Activated T-helper 17 cell treated with anti-CD3 and anti-CD28 coated beads, Interleukin-2, amount 50 U/mL, for 72 hours (primary cell): ENCODE data around the gene NMD3. TPM values are rescaled to one million over a fixed set of nuclear protein-coding genes. Genes with fewer than 3 reads are reported as not detected.

Experiments used
- ATAC-seq: fragments of 150-1000 bp; cut with Tn5 transposase; replicated peaks from 2 replicates; pipeline ENCODE4 v1.10.0; 2021; ENCODE audit warnings: mild to moderate bottlenecking, moderate library complexity
- H3K27ac Mint-ChIP-seq: one replicate; pipeline ENCODE4 v1.8.0; 2022; ENCODE audit warnings: mixed read lengths
- H3K27me3 Mint-ChIP-seq: one replicate; pipeline ENCODE4 v1.8.0; 2022; ENCODE audit warnings: mixed read lengths
- H3K36me3 Mint-ChIP-seq: one replicate; pipeline ENCODE4 v1.8.0; 2022; ENCODE audit warnings: low read depth, mild to moderate bottlenecking, mixed read lengths
- H3K4me1 Mint-ChIP-seq: one replicate; pipeline ENCODE4 v1.8.0; 2022; ENCODE audit warnings: mixed read lengths
- H3K4me3 Mint-ChIP-seq: one replicate; pipeline ENCODE4 v1.8.0; 2022; ENCODE audit warnings: mild to moderate bottlenecking, mixed read lengths
- H3K9me3 Mint-ChIP-seq: one replicate; pipeline ENCODE4 v1.8.0; 2022; ENCODE audit warnings: mixed read lengths
- total RNA-seq, 2 donors: library from RNA; stranded (reverse); gene quantifications; one replicate each; pipeline ENCODE4 v1.2.3, GENCODE V29; 2022

Gene NMD3
- total RNA-seq, 2 donors from 2014 or later: 43.4 to 61.9 TPM

DNA sequence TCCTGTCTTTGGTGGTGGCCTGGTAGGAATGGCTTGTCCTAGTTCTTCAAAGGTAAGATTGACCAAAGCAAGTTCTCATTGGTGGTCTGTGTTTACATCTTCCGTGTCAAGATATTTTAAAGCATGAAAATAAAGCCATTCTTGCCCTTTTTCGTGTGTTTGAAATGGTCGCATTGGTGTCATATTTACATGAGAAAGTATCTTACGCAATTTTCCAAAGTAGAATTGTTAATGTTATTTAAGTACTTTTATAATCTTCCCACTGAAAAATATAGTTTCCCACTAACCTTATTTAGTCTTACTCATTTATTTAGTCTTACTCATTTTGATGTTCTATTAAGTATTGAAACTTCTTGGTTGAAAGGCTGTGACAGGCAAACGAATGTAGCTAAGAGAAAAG is 31.0 kb downstream of the NMD3 start:
- ATAC-seq: no peak
- peaks cover 95% of the 10 kb centered on the region for H3K36me3 Mint-ChIP-seq
- no peak overlapping the region for H3K4me3 Mint-ChIP-seq
- H3K27me3 Mint-ChIP-seq: no peaks in the 10 kb centered on the region
- no peak overlapping the region for H3K27ac Mint-ChIP-seq
- peaks cover 5% of the 10 kb centered on the region for H3K4me1 Mint-ChIP-seq
- no peaks in the 10 kb centered on the region for H3K9me3 Mint-ChIP-seq

DNA sequence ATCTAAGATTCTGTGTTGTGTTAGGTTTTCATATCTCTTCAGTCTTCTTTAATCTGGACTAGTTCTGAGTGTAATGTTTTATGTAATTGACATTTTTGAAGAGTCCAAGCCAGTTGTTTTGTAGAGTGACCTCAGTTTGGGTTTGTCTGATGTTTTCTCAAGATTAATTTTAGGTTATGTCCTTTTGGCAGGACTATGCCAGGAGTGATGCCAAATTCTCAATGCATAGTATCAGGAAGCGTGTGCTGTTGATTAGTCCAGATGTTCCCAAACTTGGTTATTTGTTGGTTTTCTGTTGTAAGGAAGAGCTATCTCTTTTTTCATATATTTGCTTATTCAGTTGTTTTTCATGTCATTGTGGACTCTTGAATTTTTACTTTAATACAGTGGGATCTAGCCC is 32.6 kb downstream of the NMD3 start:
- Mint-ChIP-seq H3K4me3 (no peak overlapping the region), H3K27ac (no peak overlapping the region), H3K27me3 (no peaks in the 10 kb centered on the region), H3K9me3 (no peaks in the 10 kb centered on the region), H3K36me3 (peaks cover 95% of the 10 kb centered on the region), H3K4me1 (peaks cover 5% of the 10 kb centered on the region)
- no peak for ATAC-seq

DNA sequence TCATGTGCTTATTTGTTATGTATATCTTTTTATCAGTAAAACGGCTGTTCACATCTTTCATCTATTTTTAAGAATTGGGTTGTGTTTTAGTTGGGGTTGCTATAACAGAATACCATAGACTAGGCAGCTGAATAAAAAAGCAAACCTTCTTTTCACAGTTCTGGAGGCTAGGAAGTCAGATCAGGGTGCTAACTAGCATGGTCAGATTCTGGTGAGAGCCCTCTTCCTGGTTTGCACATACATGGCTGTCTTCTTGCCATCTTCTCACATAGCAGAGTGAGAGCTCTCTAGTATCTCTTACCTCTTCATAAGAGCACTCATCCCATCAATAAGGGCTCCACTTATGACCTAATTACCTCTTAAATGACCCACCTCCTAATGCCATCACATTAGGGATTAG is 33.8 kb downstream of the NMD3 start:
- peaks cover 5% of the 10 kb centered on the region for H3K4me1 Mint-ChIP-seq
- H3K36me3 Mint-ChIP-seq: peaks cover 86% of the 10 kb centered on the region
- no peak for ATAC-seq
- H3K9me3 Mint-ChIP-seq: no peaks in the 10 kb centered on the region
- H3K27ac Mint-ChIP-seq: no peak overlapping the region
- no peaks in the 10 kb centered on the region for H3K27me3 Mint-ChIP-seq
- no peak overlapping the region for H3K4me3 Mint-ChIP-seq

DNA sequence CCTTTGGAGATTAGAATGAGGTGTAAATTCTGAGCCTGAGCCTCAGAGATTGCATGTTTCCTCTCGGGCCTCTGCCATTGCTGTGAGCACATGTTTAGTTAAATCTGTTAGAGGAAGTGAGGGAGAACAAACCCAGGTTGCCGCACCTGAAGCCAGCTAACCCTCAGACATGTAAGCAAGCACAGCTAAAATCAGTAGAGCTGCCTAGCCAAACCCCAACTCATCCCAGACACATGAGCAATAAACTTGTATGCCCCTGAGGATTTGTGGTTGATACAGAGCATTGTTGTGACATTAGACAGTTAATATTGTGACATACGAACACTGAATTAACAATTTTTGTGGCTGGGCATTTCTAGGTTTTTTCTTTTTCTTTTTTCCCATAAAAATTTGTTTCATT is 41.9 kb downstream of the NMD3 start:
- Mint-ChIP-seq H3K4me3 (no peak overlapping the region), H3K27me3 (no peaks in the 10 kb centered on the region)

DNA sequence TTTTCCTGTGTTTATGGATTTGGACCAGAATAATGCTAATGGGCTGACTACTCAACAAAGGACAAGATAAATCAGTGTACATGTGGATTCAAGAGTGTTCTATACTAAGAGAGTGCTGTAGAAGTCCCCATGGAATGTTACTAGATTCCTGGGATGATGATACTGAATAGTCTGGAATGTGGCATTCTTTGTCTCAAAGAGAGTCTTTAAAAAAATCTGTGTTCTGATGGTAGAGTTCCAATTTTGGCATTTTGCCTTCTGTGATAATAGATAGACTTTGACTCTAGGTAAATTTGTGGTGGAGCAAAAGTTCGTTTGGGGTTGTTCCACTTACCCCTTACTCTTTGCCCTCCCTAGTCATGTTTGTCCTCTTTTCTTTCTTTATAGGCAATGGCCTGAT is 43.7 kb downstream of the NMD3 start:
- no peak for ATAC-seq
- H3K27ac Mint-ChIP-seq: no peak overlapping the region
- no peaks in the 10 kb centered on the region for H3K4me1 Mint-ChIP-seq
- H3K9me3 Mint-ChIP-seq: peaks cover 8% of the 10 kb centered on the region
- peaks cover 43% of the 10 kb centered on the region for H3K36me3 Mint-ChIP-seq
- H3K4me3 Mint-ChIP-seq: no peak overlapping the region
- no peaks in the 10 kb centered on the region for H3K27me3 Mint-ChIP-seq

More for the DNA sequence above, 41.9 kb downstream of the NMD3 start:
- H3K36me3 Mint-ChIP-seq: peaks cover 52% of the 10 kb centered on the region
- peaks cover 8% of the 10 kb centered on the region for H3K9me3 Mint-ChIP-seq
- H3K4me1 Mint-ChIP-seq: no peaks in the 10 kb centered on the region
- H3K27ac Mint-ChIP-seq: no peak overlapping the region
- no peak for ATAC-seq

DNA sequence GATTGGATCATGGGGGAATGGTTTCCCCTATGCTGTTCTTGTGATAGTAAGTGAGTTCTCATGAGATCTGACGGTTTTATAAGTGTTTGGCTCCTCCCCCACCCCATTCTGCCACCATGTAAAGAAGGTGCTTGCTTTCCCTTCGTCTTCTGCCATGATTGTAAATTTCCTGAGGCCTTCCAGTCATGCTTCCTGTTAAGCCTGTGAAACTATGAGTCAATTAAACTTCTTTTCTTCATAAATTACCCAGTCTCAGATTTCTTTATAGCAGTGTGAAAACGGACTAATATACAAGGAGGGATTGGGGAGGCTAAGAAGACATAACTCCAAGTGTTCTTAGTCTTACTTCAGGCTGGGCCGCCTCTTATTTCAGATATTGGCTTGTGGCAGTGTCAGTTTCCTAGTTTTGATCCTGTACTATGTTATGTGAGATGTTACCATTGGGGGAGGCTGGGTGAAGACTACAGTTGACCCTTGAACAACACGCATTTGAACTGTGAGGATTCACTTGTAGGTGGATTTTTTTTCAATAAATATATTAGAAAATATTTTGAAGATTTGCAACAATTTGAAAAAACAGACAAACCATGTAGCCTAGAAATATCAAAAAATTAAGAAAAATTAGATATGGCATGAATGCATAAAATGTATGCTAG is 44.9 kb downstream of the NMD3 start:
- Mint-ChIP-seq H3K9me3 (peaks cover 3% of the 10 kb centered on the region), H3K36me3 (peaks cover 38% of the 10 kb centered on the region), H3K27ac (peak overlapping the region; percentile 15), H3K4me3 (no peak overlapping the region), H3K27me3 (no peaks in the 10 kb centered on the region), H3K4me1 (no peaks in the 10 kb centered on the region)
- ATAC-seq: no peak

DNA sequence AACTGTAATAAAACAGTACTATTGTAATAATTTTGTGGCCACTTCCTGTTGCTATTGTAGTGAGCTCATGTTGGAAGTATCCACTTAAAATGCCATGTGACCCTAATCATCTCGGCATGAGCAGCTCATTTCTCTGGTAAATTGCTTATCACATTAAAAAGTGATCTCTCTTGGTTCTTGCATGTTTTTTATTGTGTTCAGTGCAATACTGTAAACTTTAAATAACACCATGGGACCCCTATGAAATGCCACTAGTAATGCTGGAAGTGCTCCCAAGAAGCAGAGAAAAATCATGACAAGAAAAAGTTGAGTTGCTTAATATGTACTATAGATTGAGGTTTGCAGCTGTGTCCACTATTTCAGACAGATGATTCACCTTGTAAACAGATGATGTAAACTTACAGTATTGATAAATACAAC is 45.6 kb downstream of the NMD3 start:
- Mint-ChIP-seq H3K36me3 (peaks cover 31% of the 10 kb centered on the region), H3K27ac (no peak overlapping the region), H3K9me3 (peaks cover 3% of the 10 kb centered on the region), H3K4me1 (no peaks in the 10 kb centered on the region), H3K4me3 (no peak overlapping the region), H3K27me3 (no peaks in the 10 kb centered on the region)
- no peak for ATAC-seq

DNA sequence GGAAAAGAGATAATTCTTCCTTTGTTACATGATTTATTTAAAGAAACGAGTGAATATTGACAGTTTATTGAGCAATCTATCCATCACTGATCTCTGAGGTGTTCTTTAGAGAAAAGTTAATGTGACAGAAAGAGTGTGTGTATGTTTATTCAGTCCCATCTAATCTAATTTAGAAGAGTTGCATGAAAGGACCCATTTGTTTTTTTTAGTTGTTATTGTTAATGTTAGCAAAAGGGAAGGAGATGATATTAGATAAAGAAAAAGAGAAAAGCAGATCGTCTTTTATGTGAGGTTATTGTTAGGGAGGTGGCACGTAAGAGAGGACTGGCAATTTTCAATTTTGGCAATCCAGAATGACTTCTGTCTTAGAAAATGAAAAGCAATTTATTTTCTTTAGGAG is 46.5 kb downstream of the NMD3 start:
- peaks cover 22% of the 10 kb centered on the region for H3K36me3 Mint-ChIP-seq
- H3K27ac Mint-ChIP-seq: no peak overlapping the region
- H3K27me3 Mint-ChIP-seq: no peaks in the 10 kb centered on the region
- H3K9me3 Mint-ChIP-seq: peaks cover 3% of the 10 kb centered on the region
- H3K4me3 Mint-ChIP-seq: no peak overlapping the region
- H3K4me1 Mint-ChIP-seq: no peaks in the 10 kb centered on the region
- ATAC-seq: no peak

DNA sequence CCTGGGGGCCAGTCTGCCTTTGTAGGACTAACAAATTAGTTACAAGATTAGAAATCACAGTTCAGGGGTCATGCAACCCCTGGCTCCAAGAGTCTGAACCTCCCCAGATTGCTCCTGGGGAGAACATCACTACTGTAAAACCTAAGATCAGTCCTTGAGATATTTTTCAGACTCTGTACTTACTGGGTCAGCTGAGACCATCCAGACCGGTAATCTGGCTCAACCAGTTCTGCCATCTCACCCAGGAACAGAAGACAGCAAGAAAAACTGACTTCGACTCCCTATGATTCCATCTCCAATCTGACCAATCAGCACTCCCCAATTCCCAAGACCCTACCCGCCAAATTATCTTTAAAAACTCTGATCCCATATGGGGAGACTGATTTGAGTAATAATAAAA is 47.5 kb downstream of the NMD3 start:
- H3K4me3 Mint-ChIP-seq: no peak overlapping the region
- no peaks in the 10 kb centered on the region for H3K4me1 Mint-ChIP-seq
- no peak overlapping the region for H3K27ac Mint-ChIP-seq
- no peaks in the 10 kb centered on the region for H3K27me3 Mint-ChIP-seq
- H3K36me3 Mint-ChIP-seq: peaks cover 14% of the 10 kb centered on the region
- H3K9me3 Mint-ChIP-seq: peaks cover 3% of the 10 kb centered on the region
- ATAC-seq: no peak

DNA sequence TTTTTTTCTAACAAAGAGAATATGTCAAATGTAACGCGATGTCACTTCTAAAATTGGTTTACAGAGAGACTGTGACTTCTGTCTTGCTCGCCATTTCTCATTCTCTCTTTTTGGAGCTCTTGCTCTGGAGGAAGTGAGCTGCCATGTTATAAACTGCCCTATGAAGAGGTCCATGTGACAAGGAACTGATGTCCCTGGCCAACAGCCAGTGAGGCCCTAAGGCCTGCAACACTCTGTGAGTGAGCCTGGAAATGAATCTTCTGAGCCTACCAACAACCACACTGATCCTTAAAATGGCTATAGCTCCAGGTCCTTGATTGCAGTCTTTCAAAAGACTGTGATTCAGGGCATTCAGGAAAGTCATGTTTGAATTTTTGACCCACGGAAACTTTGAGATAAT is 49.9 kb downstream of the NMD3 start:
- no peak for ATAC-seq
- Mint-ChIP-seq H3K4me3 (no peak overlapping the region), H3K4me1 (no peaks in the 10 kb centered on the region), H3K36me3 (peaks cover 7% of the 10 kb centered on the region), H3K9me3 (no peaks in the 10 kb centered on the region), H3K27me3 (no peaks in the 10 kb centered on the region), H3K27ac (no peak overlapping the region)

DNA sequence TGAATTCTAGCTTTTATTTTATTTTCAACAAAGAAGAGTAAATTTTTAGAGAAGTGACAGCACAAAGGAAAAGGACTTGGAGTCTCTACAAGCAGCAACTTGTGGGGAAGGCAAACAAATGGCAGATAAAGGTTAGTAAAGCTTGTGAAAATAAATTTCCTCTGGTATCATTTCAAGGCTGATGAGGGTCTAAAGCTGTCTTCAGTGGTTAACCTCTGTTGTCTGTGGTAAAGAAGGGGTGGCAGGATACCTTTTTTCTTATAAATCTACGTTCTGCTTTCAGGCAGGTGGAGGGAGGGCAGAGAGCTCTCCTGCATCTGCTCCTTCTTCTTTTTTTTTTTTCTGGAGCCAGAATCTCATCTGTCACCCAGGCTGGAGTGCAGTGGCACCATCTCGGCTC is 50.5 kb downstream of the NMD3 start:
- H3K4me3 Mint-ChIP-seq: no peak overlapping the region
- no peak overlapping the region for H3K27ac Mint-ChIP-seq
- no peak for ATAC-seq
- peaks cover 7% of the 10 kb centered on the region for H3K36me3 Mint-ChIP-seq
- H3K27me3 Mint-ChIP-seq: no peaks in the 10 kb centered on the region
- H3K4me1 Mint-ChIP-seq: no peaks in the 10 kb centered on the region
- H3K9me3 Mint-ChIP-seq: no peaks in the 10 kb centered on the region

DNA sequence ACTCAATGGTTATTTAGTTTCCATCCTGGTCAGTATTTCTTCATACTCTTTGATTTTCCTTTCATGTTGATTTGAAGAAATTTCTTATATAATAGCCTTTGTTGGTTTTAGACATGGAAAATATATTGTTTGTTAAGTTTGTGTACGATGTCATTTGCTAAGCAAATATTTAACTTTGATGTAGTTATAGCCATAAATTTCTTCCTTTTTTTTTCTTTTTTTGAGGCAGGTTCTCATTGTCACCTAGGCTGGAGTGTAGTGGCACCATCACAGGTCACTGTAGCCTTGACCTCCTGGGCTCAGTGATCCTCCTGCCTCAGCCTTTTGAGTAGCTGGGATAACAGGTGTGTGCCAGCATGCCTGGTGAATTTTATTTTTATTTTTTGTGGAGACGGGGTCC is 51.4 kb downstream of the NMD3 start:
- Mint-ChIP-seq H3K27me3 (no peaks in the 10 kb centered on the region), H3K27ac (no peak overlapping the region), H3K9me3 (no peaks in the 10 kb centered on the region), H3K4me3 (no peak overlapping the region), H3K36me3 (peaks cover 7% of the 10 kb centered on the region), H3K4me1 (no peaks in the 10 kb centered on the region)
- ATAC-seq: no peak

DNA sequence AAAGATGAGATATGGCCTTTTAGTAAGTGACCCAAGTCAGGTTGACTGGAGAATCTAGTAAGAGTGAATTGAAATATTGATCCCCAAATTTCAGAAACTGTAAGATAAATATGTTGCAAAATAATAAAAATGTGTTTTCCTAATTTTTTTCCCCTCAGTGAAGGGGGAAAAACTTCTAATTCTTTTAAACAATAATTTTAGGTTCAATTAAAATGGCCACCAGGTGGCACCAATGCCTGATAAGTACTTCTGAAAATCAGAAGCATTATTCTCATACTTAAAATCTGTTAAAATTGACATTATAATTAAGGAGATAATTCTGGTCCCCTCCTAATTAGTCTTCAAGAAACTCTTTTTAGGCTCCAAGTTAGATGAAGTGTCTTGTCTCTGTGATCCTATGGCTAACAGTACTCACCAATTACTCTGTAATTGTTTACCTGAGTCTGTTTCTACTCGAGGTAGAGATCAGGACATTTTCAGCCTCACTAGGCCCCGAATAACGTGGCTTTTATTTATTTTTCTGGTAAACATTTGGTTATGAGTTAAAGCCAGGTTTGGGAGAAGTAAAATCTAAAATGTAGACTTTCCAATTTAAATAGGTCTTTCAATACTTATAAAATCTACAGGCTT is 52.6 kb downstream of the NMD3 start:
- Mint-ChIP-seq H3K27ac (no peak overlapping the region), H3K9me3 (peaks cover 4% of the 10 kb centered on the region), H3K4me3 (no peak overlapping the region), H3K27me3 (no peaks in the 10 kb centered on the region), H3K4me1 (no peaks in the 10 kb centered on the region), H3K36me3 (peaks cover 7% of the 10 kb centered on the region)
- no peak for ATAC-seq

DNA sequence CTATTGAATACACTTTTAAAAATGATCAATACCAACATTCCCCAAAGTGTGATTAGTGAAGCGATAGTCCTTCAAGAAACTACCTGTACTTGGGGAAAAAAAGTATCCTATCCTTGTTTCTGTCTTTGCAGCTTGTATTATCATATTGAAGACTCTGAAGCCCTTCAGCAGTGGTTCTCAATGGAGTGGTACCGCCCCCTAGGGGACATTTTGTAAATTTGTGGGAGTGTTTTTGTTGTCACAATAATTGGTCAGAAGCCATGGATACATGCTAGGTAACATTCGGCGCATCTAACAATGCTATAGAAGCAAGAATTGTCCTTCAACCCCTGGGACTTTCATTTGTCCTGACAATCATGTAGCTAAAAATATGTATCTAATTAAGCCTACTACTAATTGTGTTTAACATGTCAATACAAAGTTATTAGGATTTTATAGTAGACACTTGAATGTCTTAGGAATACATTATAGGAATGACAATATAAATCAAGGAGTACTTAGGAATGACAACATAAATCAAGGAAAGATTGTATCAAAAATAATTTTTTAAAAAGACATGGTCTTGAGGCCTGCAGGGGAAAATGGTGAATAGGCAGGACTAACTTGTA is 53.7 kb downstream of the NMD3 start:
- ATAC-seq: no peak
- H3K4me1 Mint-ChIP-seq: no peaks in the 10 kb centered on the region
- H3K27ac Mint-ChIP-seq: no peak overlapping the region
- H3K4me3 Mint-ChIP-seq: no peak overlapping the region
- peaks cover 8% of the 10 kb centered on the region for H3K9me3 Mint-ChIP-seq
- H3K27me3 Mint-ChIP-seq: no peaks in the 10 kb centered on the region
- peaks cover 7% of the 10 kb centered on the region for H3K36me3 Mint-ChIP-seq

DNA sequence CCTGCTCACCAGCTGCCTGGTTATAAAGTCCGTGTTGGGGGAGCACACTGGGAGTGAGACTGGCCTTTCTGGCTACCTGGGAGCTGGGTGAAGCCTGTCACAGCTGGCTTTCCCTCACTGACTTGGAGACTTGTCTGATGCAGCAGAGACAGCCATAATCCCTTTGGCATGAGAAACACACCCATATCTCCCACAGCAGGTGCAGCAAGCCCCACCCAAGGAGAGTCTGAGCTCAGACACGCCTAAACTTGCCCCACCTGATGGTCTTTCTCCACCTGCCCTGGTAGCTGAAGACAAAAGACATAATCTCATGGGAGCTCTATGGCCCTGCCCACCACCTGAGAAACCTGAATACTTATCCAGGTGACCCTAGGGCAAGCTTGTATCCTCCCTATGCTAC is 54.8 kb downstream of the NMD3 start:
- Mint-ChIP-seq H3K27me3 (no peaks in the 10 kb centered on the region), H3K9me3 (peaks cover 8% of the 10 kb centered on the region), H3K36me3 (peaks cover 7% of the 10 kb centered on the region), H3K4me3 (no peak overlapping the region), H3K27ac (no peak overlapping the region), H3K4me1 (no peaks in the 10 kb centered on the region)
- no peak for ATAC-seq
